ENCODE results near the gene CYFIP1. TPM values are rescaled to one million over a fixed set of nuclear protein-coding genes. Genes with fewer than 3 reads are reported as not detected.

The CYFIP1 gene
- total and polyA plus RNA-seq, 10 of the 15 experiments (the other 5 are each of a cell fraction or from before 2014, with no cell fraction given) = 3.5 to 46.2 (median 28.3) TPM

DNA sequence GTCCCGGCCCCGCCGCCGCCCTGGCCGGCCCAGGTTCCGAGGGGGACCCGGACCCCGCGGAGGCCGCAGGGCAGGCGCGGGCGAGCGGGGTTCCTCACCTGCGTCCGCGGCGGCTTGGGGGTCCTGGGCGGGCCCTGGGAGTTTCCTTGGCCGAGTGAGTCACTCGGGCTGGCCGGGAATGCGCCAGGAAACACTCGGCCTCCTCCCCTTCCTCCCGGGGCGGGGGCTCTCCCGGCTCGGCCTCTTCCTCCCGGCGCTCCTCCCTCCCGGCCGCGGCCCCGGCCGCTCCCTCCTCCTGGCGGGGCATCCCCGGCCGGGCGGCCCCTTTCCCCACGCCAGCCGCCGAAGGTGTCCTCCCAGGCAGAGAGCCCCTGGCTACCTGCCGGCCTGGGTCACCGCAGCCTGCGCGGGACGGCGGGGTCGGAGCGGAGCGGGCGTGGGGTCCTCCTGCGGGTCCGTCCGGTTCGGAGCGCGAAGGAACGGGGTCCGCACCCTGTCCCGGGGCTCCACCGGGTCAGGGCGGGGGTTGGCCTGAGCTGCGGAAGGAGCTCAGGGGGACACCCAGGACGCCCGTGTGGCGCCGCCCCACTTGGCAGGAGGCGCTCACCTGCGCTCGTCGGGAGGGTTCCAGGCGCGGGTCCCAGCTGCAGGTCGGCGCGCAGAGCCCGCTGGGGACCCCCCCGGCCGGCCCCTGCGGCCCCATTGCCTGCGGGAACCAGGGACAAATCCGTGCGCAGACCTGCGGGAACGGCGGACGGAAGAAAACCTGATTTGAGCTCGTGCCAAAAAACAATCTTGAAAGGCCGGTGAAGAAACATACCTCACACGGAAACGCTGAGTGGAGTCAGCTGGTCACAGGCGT is at the start of gene CYFIP1 (continued):
- TF ChIP-seq REST (IDR thresholded peaks at IDR 0.05; ENCODE audit: low read depth, low read length) = no peak
- TF ChIP-seq E4F1 (IDR thresholded peaks at IDR 0.05; ENCODE audit: borderline replicate concordance, partially characterized antibody) = no peak
- no peak for TF ChIP-seq BACH1 (IDR thresholded peaks at IDR 0.05; ENCODE audit: borderline replicate concordance)
- no peak for TF ChIP-seq CHD2 (IDR thresholded peaks at IDR 0.05; ENCODE audit: borderline replicate concordance, low read depth, low read length)
- TF ChIP-seq, protein P1, sequence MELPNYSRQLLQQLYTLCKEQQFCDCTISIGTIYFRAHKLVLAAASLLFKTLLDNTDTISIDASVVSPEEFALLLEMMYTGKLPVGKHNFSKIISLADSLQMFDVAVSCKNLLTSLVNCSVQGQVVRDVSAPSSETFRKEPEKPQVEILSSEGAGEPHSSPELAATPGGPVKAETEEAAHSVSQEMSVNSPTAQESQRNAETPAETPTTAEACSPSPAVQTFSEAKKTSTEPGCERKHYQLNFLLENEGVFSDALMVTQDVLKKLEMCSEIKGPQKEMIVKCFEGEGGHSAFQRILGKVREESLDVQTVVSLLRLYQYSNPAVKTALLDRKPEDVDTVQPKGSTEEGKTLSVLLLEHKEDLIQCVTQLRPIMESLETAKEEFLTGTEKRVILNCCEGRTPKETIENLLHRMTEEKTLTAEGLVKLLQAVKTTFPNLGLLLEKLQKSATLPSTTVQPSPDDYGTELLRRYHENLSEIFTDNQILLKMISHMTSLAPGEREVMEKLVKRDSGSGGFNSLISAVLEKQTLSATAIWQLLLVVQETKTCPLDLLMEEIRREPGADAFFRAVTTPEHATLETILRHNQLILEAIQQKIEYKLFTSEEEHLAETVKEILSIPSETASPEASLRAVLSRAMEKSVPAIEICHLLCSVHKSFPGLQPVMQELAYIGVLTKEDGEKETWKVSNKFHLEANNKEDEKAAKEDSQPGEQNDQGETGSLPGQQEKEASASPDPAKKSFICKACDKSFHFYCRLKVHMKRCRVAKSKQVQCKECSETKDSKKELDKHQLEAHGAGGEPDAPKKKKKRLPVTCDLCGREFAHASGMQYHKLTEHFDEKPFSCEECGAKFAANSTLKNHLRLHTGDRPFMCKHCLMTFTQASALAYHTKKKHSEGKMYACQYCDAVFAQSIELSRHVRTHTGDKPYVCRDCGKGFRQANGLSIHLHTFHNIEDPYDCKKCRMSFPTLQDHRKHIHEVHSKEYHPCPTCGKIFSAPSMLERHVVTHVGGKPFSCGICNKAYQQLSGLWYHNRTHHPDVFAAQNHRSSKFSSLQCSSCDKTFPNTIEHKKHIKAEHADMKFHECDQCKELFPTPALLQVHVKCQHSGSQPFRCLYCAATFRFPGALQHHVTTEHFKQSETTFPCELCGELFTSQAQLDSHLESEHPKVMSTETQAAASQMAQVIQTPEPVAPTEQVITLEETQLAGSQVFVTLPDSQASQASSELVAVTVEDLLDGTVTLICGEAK (IDR thresholded peaks at IDR 0.05; ENCODE audit: borderline replicate concordance) = no peak
- TF ChIP-seq SKIL (IDR thresholded peaks at IDR 0.05; ENCODE audit: low read depth, poor library complexity, severe bottlenecking) = no peak
- TF ChIP-seq RELA (IDR thresholded peaks at IDR 0.05; ENCODE audit: borderline replicate concordance, partially characterized antibody) = peak; percentile 24
- 0 out of 2 replicates have a peak, but pooled peaks have one; percentile 44 for TF ChIP-seq LARP7 (IDR thresholded peaks at IDR 0.05)
- no peak for TF ChIP-seq TAF1 (IDR thresholded peaks at IDR 0.05; ENCODE audit: borderline replicate concordance, low read depth, low read length)

Data from GM12878 (cell line).